ENCODE data around the gene GALNT9.

GRCh38 chr12:132238884-132239283 is 90.5 kb downstream of the GALNT9 start:
- TF ChIP-seq CTCF (IDR thresholded peaks at IDR 0.05) (no peak), POLR2A (IDR thresholded peaks at IDR 0.05) (no peak)
